ENCODE data around the gene NCMAP. TPM values are rescaled to one million over a fixed set of nuclear protein-coding genes. Genes with fewer than 3 reads are reported as not detected.
A peak's percentile ranks its signal among the peaks of the same experiment; 100 is the strongest.

The NCMAP gene
- total RNA-seq, 1 donor from 2014 or later: under 0.01 TPM

DNA sequence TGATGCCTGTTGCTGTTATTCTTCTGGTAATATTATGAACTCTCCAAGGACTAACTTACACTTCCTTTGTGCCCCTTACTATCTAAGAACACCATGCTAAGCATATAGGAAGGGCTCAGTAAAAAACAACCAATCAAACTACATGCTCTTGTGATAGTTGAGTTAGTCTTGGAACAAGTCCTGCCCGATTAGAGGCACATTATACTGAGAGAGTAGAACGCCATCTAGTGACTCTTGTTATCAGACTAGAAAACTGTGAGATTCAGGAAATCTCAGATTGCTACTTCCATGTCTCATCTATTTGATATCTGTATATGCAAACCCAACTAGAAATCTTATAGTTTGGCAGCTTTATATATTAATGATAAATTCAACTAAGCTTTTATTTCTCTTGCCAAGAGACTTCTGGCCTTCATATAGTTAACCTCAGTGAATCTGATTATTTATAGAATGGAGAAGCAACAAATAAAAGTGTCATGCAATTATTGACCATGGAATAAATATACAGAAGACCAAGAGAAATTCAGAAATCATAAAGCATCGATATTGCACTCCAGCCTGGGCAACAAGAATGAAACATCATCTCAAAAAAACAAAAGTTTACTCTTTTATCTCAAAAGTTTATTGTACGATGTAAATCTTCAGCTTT lies 79.4 kb downstream of the NCMAP start:
- no peak for DNase-seq

DNA sequence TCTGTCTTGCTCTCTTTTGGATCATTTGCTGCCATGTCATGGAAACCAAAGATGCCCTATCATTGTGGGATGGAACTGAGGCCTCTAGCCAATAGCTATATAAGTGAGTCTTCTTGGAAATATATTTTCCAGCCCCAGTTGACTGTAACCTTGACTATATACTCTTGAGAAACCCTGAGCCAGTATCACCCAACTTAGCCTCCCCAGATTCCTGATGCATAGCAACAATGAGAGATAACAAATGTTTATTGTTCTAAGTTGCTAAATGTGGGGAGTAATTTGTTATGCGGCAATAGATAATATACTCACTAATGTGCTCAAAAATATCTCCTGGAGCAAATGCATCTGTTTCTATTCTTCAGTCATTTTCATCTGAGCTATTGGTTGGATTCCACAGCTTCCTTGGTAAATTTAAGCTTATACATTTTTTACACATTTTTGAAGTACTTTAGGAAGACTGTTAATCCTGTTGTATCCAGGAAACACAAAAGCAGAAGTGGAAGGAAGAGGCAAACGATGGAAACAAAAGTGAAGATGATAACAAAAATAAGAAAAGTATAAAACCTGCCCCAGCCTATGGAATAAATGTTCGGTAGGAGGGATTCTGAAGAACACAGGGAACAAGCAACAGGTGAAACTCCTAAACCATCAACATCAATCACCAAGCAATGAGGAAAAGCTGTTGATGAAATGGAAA lies 80.9 kb downstream of the NCMAP start:
- no peak for DNase-seq

GRCh38 chr1:24639094-24639493 lies 83.2 kb downstream of the NCMAP start:
- no peak for DNase-seq

DNA sequence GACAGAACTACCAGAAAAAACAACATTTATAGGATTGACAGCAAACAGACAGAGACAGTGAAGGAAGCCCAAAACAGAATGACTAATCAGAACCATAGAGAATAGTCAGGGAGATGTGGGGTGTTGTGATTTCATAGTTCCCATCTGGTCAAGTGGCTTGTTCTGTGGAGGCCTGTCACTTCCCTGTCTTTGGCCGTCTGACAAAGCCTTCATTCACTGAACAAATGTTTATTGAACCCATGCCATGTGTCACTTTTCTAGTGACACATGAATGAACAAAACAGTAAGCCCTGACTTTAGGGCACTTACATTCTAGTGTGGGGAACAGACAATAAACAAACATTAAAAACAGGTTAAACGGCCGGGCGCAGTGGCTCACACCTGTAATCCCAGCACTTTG lies 84.0 kb downstream of the NCMAP start:
- DNase-seq: no peak

GRCh38 chr1:24640288-24640687 lies 84.4 kb downstream of the NCMAP start:
- no peak for DNase-seq

DNA sequence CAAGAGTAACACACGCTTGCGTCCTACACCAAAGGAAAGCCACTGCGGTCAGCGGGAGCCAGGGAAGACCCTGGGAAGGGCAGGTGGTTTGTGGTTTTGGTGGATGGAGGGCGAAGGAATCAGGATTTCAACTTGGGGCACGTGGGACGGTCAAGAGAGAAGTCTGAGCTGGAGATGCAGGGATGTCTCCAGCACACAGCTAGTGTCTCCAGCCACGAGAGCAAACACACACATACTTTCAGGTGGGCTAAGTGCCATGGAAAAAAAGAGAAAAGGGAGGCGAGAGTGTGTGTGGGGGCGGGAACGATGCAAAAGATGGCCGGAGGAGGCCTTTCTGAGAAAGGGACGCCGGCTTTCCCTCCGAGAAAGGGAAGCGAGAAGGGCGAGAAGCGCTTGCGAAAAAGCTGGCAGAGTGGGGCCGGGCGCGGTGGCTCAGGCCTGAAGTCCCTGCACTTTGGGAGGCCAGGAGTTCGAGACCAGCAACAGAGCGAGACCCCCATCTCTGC lies 85.8 kb downstream of the NCMAP start:
- DNase-seq: peak; percentile 8

GRCh38 chr1:24642481-24643362 lies 86.8 kb downstream of the NCMAP start, which contains the start of gene SRRM1:
Gene SRRM1 (plus strand): TSS chr1:24643302. CDS start chr1:24643327, 25 bp downstream.
- peak; percentile 100 for DNase-seq

DNA sequence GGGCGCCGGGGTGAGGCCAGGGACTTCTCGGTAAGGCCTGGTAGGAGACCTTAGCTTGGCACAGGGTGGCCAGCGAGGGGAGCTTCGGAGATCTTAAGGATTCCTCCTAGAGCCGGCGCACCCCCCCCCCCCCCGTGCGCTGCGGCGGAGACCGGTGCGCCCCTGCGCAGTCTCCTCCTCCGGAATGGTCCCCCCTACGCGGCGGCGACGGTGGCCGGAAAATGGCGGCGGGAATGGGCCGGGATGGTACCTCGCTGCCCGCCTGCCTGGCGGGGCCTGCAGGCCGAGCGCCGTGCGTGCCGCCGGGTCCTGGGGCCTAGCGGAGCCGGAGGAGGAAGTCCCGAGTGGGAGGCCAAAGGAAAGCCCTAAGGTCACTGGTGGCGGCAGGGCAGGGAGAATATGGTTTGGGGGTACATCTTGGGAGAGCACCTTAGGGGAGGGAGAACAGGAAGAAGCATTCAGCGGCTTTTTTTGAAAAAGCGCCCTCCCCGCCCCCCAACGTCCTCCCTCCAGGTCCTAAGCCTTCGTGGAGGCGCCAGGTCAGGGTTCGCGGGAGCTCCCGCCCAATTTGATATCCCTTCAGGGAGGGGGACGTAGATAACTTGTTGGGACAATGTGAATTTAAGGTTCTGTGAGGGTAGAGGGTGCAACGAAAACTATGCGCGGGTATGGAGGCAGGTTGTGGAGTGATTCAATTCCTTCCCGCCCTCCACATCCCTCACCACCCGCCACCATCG lies 87.6 kb downstream of the NCMAP start:
- no peak for DNase-seq

GRCh38 chr1:24644100-24644384 lies 88.2 kb downstream of the NCMAP start:
- DNase-seq: peak; percentile 17

GRCh38 chr1:24648919-24649318 lies 93.0 kb downstream of the NCMAP start:
- DNase-seq: no peak

- DNase-seq: no peak
Observed at GRCh38 chr1:24652382-24652781, 96.5 kb downstream of the NCMAP start.

DNA sequence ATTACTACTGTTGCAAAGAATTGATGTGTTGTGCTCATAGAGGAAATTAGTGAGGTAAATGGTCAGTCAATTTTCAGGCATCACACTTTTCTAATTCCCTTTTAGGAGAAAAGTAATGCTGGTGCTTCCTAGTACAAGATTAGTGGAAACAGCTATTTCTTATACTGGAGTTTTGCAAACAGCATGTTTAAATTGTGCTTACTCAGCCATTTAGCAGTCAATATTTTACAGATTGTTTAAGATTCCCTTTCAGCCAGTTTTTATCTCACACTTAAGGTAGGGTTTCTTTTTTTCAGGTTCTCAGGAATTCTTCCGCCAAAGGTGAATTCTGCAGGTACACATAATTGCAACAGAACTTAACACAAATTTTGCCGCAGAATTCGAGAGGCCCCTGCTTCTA lies 98.1 kb downstream of the NCMAP start:
- no peak for DNase-seq

- DNase-seq: no peak
Observed at GRCh38 chr1:24656046-24656445, 100.2 kb downstream of the NCMAP start.

DNA sequence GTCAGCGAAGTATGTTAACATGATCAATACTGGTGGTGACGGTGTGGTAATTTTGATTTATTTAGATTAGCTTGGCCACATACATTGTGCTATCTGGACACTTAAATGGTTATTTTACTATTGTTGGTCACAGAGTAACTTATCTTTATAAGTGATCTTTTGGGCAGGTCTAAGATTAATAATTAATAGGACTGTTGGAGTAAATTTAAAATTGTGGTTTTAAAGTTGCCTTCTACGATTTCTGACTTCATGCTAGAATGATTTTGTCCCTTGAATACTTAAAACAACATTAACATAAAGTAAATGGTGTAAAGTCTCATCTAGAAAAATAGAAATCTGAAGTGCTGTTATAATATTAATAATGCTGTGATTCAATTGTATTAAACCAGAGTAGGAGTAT lies 101.9 kb downstream of the NCMAP start:
- DNase-seq: no peak

Small RNA genes within 50 kb of the gene (small RNA-seq; reads per million reads assigned to genes)
- not detected for gene RF00019

Other genes with a start within 250 kb of the NCMAP start
- not detected for gene GRHL3, start 236.7 kb upstream of the NCMAP start, total RNA-seq
- 1.9 TPM for gene STPG1, start 142.3 kb upstream of the NCMAP start, total RNA-seq
- 7.0 TPM for gene NIPAL3, start 140.3 kb upstream of the NCMAP start, total RNA-seq
- 10.6 TPM for gene RCAN3, start 53.3 kb upstream of the NCMAP start, total RNA-seq
- gene SRRM1, start 87.2 kb downstream of the NCMAP start, total RNA-seq: 39.1 TPM
- gene CLIC4, start 189.4 kb downstream of the NCMAP start, total RNA-seq: 96.7 TPM